Measurements from ENCODE around the gene HSPA4.

DNA sequence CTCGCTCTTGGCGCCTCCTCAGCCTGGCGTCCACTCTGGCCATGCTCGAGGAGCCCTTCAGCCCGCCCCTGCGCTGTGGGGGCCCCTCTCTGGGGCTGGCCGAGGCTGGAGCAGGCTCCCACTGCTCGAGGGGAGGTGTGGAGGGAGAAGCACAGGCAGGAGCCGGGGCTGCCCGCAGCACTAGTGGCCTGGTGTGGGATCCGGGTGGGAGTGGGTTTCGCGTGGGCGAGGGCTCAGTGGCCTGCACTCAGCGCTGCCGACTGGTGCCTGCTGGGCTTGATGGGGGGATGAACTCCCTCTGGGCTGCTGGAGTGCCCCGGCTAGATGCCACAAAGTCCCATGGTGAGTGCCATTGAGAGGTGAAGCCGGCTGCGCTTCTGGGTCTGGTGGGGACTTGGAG lies 4.4 kb upstream of the HSPA4 start:
- no peak for TF ChIP-seq POLR2A (IDR thresholded peaks at IDR 0.05)
- TF ChIP-seq, protein P1, sequence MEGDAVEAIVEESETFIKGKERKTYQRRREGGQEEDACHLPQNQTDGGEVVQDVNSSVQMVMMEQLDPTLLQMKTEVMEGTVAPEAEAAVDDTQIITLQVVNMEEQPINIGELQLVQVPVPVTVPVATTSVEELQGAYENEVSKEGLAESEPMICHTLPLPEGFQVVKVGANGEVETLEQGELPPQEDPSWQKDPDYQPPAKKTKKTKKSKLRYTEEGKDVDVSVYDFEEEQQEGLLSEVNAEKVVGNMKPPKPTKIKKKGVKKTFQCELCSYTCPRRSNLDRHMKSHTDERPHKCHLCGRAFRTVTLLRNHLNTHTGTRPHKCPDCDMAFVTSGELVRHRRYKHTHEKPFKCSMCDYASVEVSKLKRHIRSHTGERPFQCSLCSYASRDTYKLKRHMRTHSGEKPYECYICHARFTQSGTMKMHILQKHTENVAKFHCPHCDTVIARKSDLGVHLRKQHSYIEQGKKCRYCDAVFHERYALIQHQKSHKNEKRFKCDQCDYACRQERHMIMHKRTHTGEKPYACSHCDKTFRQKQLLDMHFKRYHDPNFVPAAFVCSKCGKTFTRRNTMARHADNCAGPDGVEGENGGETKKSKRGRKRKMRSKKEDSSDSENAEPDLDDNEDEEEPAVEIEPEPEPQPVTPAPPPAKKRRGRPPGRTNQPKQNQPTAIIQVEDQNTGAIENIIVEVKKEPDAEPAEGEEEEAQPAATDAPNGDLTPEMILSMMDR (IDR thresholded peaks at IDR 0.05), result no peak
